HAP-1 (cell line): Measurements from ENCODE around the gene EHD1.

Source experiments
- DNase-seq, 2 experiments: peaks; one replicate each; pipeline ENCODE4 v3.0.0-alpha.2; 2016 to 2020; ENCODE audit warnings: low spot score in 2 of 2
- H3K27me3 ChIP-seq: fragments of 250-450 bp; sonication (Bioruptor Pico); 2 replicates; pipeline ENCODE4 v1.5.1; 2020; ENCODE audit warnings: low read depth, mild to moderate bottlenecking, moderate library complexity
- H3K36me3 ChIP-seq: fragments of 250-450 bp; sonication (Bioruptor Pico); replicated peaks from 2 replicates; pipeline ENCODE4 v1.5.1; 2020; ENCODE audit warnings: mild to moderate bottlenecking
- H3K4me1 ChIP-seq: fragments of 250-450 bp; sonication (Bioruptor Pico); 2 replicates; pipeline ENCODE4 v1.5.1; 2020; ENCODE audit warnings: mild to moderate bottlenecking
- H3K4me3 ChIP-seq: fragments of 250-450 bp; sonication (Bioruptor Pico); 2 replicates; pipeline ENCODE4 v1.5.1; 2020; ENCODE audit warnings: mild to moderate bottlenecking, moderate library complexity
- H3K9me3 ChIP-seq: fragments of 250-450 bp; sonication (Bioruptor Pico); 2 replicates; pipeline ENCODE4 v1.5.1; 2020; ENCODE audit warnings: mild to moderate bottlenecking, moderate library complexity
- in situ Hi-C: fragments of 300-500 bp; cut with MboI; formaldehyde crosslinking; loops from 3 replicates; pipeline ENCODE4 v1.14.3; 2020; ENCODE audit warnings: low sequenced_read_pairs, inconsistent platforms, mixed read lengths

The EHD1 gene

DNA sequence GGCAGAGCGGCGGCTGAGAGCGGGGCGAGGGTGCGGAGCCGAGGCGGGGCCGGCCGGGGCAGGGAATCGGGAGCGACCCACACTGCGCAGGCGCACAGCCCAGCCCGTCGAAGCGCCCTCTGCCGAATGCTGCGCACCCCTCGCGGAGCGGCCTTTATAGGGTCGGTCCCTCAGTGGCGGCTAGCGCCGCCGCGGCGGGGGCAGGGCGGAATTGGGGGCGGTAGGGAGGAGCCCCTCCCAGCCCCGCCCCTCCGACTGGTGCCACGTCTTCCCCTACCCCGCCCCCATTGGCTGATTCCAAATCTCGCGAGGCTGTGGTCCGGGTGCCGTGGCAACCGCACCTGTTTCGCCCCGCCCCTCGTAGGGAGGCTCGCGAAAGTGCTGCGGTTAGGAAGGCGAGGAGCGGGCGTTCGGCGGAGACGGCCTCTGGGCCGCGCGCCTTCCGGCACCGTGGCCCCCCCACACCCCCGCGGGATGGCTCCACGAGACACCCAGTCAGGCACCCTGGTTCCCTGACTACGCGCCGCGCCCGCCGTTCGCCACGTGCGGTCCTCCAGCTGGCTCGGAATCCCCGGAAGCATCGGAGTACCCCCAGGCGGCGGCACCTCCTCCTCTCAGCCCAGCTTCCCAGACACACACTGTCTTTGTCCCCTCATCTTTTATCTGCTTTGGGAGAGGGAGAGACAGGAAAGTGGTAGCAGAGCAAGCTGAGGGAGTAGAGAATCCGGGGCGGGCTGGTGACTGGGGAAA, at the start of gene EHD1:
TSS of gene EHD1 (minus strand) at position 128 of the 750 bp plus-strand sequence. CDS start 157 bp downstream, outside the sequence.
- no peaks in the 10 kb centered on the region for H3K9me3 ChIP-seq
- H3K4me1 ChIP-seq = peaks cover 8% of the 10 kb centered on the region
- peak within 1 kb of the TSS; percentile 92 for H3K4me3 ChIP-seq
- DNase-seq = peak; percentile 96 to 100
- no peaks in the 10 kb centered on the region for H3K27me3 ChIP-seq
- in situ Hi-C loops = no loop called here
- 0 out of 2 replicates have a peak, but pooled peaks cover 3% of the 10 kb centered on the region for H3K36me3 ChIP-seq

GRCh38 chr11:64926689-64927088, 48.3 kb upstream of the EHD1 start:
- Histone ChIP-seq H3K4me3 (no peak overlapping the region), H3K4me1 (peaks cover 9% of the 10 kb centered on the region), H3K27me3 (no peaks in the 10 kb centered on the region), H3K9me3 (no peaks in the 10 kb centered on the region), H3K36me3 (no peaks in the 10 kb centered on the region)
- in situ Hi-C loops = no loop called here
- no peak for DNase-seq

DNA sequence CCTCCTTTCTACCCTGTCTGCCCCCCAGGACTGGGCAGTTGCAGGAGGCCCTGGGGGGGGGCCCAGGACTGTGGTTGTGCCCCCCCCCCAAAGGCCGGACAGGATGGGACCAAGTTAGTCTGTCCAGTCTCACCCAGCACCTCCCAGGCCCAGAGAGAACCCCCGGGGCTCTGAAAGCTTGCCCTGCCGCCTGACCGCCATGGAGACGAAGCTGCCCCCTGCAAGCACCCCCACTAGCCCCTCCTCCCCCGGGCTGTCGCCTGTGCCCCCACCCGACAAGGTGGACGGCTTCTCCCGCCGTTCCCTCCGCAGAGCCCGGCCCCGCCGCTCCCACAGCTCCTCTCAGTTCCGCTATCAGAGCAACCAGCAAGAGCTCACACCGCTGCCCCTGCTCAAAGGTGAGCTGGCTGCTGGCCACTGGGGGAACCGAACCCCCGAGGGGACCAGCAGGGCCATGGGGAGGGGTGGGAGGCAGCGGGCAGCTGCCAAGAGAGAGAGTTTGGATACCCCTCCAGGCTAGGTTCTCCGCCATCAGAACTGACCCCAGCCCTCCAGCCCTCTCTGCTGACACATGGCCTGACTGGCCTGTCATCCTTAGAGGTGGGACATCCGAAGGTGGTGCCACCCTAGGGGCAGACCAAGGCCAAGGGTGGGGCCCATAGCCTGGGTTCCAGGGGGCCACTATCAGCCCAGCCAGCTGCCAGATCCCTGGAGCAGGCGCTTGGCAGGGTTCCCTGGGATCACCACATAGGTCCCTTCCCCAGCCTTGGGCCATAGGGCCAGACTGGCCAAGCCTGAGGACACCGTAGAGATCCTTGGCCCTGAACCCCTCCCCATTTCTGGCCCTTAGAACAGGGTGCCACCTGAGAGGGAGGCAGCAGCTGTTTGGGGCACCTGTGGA, 47.4 kb upstream of the EHD1 start:
- no peaks in the 10 kb centered on the region for H3K9me3 ChIP-seq

GRCh38 chr11:64924910-64925284, 46.5 kb upstream of the EHD1 start:
- Histone ChIP-seq H3K27me3 (no peaks in the 10 kb centered on the region), H3K9me3 (no peaks in the 10 kb centered on the region), H3K36me3 (no peaks in the 10 kb centered on the region), H3K4me3 (peak overlapping the region; percentile 48), H3K4me1 (peaks cover 9% of the 10 kb centered on the region)
- in situ Hi-C loops = no loop called here
- DNase-seq = peak in 1 of 2 experiments; percentile 26

More for the DNA sequence above, 47.4 kb upstream of the EHD1 start:
- in situ Hi-C loops = no loop called here
- H3K27me3 ChIP-seq = no peaks in the 10 kb centered on the region
- peaks cover 9% of the 10 kb centered on the region for H3K4me1 ChIP-seq
- H3K4me3 ChIP-seq = peak overlapping the region; percentile 48
- DNase-seq = no peak
- H3K36me3 ChIP-seq = no peaks in the 10 kb centered on the region

- H3K27me3 ChIP-seq = no peaks in the 10 kb centered on the region
- in situ Hi-C loops = no loop called here
- no peaks in the 10 kb centered on the region for H3K36me3 ChIP-seq
- no peaks in the 10 kb centered on the region for H3K9me3 ChIP-seq
- peak; percentile 87 to 89 for DNase-seq
- H3K4me1 ChIP-seq = peaks cover 9% of the 10 kb centered on the region
- H3K4me3 ChIP-seq = peak within 1 kb of the TSS; percentile 48
Measured at GRCh38 chr11:64923944-64924909, 45.8 kb upstream of the EHD1 start, which contains the start of gene PPP2R5B. TSS of gene PPP2R5B (plus strand) at chr11:64924689. CDS start at chr11:64925735, 1,046 bp downstream.

GRCh38 chr11:64923151-64923661, 44.8 kb upstream of the EHD1 start:
- in situ Hi-C loops = no loop called here
- DNase-seq = no peak
- H3K36me3 ChIP-seq = no peaks in the 10 kb centered on the region
- H3K27me3 ChIP-seq = no peaks in the 10 kb centered on the region
- no peak overlapping the region for H3K4me3 ChIP-seq
- peaks cover 9% of the 10 kb centered on the region for H3K4me1 ChIP-seq
- H3K9me3 ChIP-seq = no peaks in the 10 kb centered on the region

GRCh38 chr11:64921384-64921783, 43.0 kb upstream of the EHD1 start:
- Histone ChIP-seq H3K36me3 (no peaks in the 10 kb centered on the region), H3K4me1 (peaks cover 13% of the 10 kb centered on the region), H3K9me3 (no peaks in the 10 kb centered on the region), H3K4me3 (no peak overlapping the region), H3K27me3 (no peaks in the 10 kb centered on the region)
- in situ Hi-C loops = no loop called here
- no peak for DNase-seq

DNA sequence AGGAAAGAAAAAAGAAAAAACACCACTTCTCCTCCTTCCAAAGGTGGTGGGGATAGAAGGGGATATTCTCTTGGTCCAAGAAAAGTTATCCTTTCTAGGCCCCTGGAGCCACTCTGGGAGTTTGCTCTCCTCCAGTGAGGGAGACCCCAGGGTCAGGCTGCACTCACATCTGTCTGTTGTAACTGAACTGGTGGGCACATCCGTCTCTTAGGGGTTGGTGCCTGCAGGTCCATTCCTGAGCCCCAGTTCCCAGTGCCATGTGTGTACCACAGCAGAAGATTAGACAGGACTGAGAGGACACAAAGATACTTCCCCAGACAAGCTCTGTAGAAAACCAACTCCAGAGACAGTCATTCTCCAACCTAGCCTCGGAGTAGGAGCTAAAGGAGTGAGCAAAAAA, 41.7 kb upstream of the EHD1 start:
- no peak for DNase-seq
- Histone ChIP-seq H3K9me3 (no peaks in the 10 kb centered on the region), H3K4me3 (no peak overlapping the region), H3K27me3 (no peaks in the 10 kb centered on the region), H3K4me1 (peaks cover 15% of the 10 kb centered on the region), H3K36me3 (no peaks in the 10 kb centered on the region)
- in situ Hi-C loops = no loop called here

GRCh38 chr11:64919627-64920026, 41.2 kb upstream of the EHD1 start:
- H3K4me1 ChIP-seq = peaks cover 12% of the 10 kb centered on the region
- no peaks in the 10 kb centered on the region for H3K9me3 ChIP-seq
- no peak for DNase-seq
- H3K4me3 ChIP-seq = no peak overlapping the region
- in situ Hi-C loops = no loop called here
- no peaks in the 10 kb centered on the region for H3K27me3 ChIP-seq
- no peaks in the 10 kb centered on the region for H3K36me3 ChIP-seq

DNA sequence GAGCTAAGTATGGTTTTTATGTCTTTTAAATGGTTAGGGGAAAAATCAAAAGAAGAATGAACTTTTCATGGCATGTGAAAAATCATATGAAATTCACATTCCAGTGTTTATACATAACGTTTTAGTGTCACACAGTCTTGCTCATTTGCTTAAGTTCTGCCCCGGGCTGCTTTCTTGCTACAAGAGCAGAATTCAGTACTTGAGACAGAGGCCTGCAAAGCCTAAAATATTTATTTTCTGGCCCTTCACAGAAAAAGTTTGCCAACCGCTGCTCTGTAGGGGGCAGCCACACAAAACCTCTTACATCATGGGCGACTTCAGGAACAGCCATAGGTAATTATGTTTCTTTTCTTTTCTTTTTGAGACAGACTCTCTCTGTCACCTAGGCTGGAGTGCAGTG, 39.6 kb upstream of the EHD1 start:
- DNase-seq = peak; percentile 7 to 37
- peak overlapping the region; percentile 27 for H3K4me3 ChIP-seq
- in situ Hi-C loops = no loop called here
- no peaks in the 10 kb centered on the region for H3K9me3 ChIP-seq
- peaks cover 2% of the 10 kb centered on the region; the same call in 1 of the 2 replicates for H3K36me3 ChIP-seq
- peaks cover 9% of the 10 kb centered on the region for H3K4me1 ChIP-seq
- no peaks in the 10 kb centered on the region for H3K27me3 ChIP-seq

GRCh38 chr11:64917663-64917995, 39.2 kb upstream of the EHD1 start:
- peak in 1 of 2 experiments; percentile 5 for DNase-seq
- peaks cover 2% of the 10 kb centered on the region; the same call in 1 of the 2 replicates for H3K36me3 ChIP-seq
- no peaks in the 10 kb centered on the region for H3K27me3 ChIP-seq
- no peaks in the 10 kb centered on the region for H3K9me3 ChIP-seq
- peaks cover 9% of the 10 kb centered on the region for H3K4me1 ChIP-seq
- in situ Hi-C loops = no loop called here
- peak overlapping the region; percentile 27 for H3K4me3 ChIP-seq

GRCh38 chr11:64916775-64917662, 38.6 kb upstream of the EHD1 start, which contains the start of gene ATG2A:
TSS of gene ATG2A (minus strand) at chr11:64917209. CDS start at chr11:64917135, 74 bp downstream.
- Histone ChIP-seq H3K36me3 (peaks cover 2% of the 10 kb centered on the region), H3K4me3 (peak within 1 kb of the TSS; percentile 59), H3K4me1 (peaks cover 9% of the 10 kb centered on the region), H3K9me3 (no peaks in the 10 kb centered on the region), H3K27me3 (no peaks in the 10 kb centered on the region)
- in situ Hi-C loops = no loop called here
- DNase-seq = peak; percentile 99 to 100
